ENCODE measurements around the gene CYB5B.

CYB5B gene

GRCh38 chr16:69395859-69396186 is 28.6 kb upstream of the CYB5B start:
- Histone ChIP-seq H3K9me3 (ENCODE audit: severe bottlenecking) (no peaks in the 10 kb centered on the region), H3K4me1 (ENCODE audit: insufficient read depth, poor library complexity, severe bottlenecking) (peaks cover 21% of the 10 kb centered on the region), H3K4me3 (ENCODE audit: severe bottlenecking) (no peak overlapping the region), H3K36me3 (ENCODE audit: low read depth) (no peaks in the 10 kb centered on the region), H3K27me3 (ENCODE audit: insufficient read depth, poor library complexity, severe bottlenecking) (no peaks in the 10 kb centered on the region), H3K27ac (ENCODE audit: poor library complexity, severe bottlenecking) (peak overlapping the region; percentile 64)
- TF ChIP-seq CTCF (IDR thresholded peaks at IDR 0.05; ENCODE audit: poor library complexity, severe bottlenecking) = no peak
- DNase-seq (ENCODE audit: low spot score) = no peak
- no peak for ATAC-seq (ENCODE audit: low read depth)

GRCh38 chr16:69396187-69397061 is 28.0 kb upstream of the CYB5B start:
- H3K36me3 ChIP-seq (ENCODE audit: low read depth) = no peaks in the 10 kb centered on the region
- ATAC-seq (ENCODE audit: low read depth) (peak; percentile 64), DNase-seq (ENCODE audit: low spot score) (no peak)
- no peaks in the 10 kb centered on the region for H3K27me3 ChIP-seq (ENCODE audit: insufficient read depth, poor library complexity, severe bottlenecking)
- peaks cover 21% of the 10 kb centered on the region for H3K4me1 ChIP-seq (ENCODE audit: insufficient read depth, poor library complexity, severe bottlenecking)
- no peak overlapping the region for H3K4me3 ChIP-seq (ENCODE audit: severe bottlenecking)
- H3K9me3 ChIP-seq (ENCODE audit: severe bottlenecking) = no peaks in the 10 kb centered on the region
- H3K27ac ChIP-seq (ENCODE audit: poor library complexity, severe bottlenecking) = peak overlapping the region; percentile 64
- peak; percentile 85 for TF ChIP-seq CTCF (IDR thresholded peaks at IDR 0.05; ENCODE audit: poor library complexity, severe bottlenecking)

GRCh38 chr16:69397821-69398521 is 26.4 kb upstream of the CYB5B start:
- peaks cover 26% of the 10 kb centered on the region for H3K4me1 ChIP-seq (ENCODE audit: insufficient read depth, poor library complexity, severe bottlenecking)
- DNase-seq (ENCODE audit: low spot score) (no peak), ATAC-seq (ENCODE audit: low read depth) (peak; percentile 76)
- H3K4me3 ChIP-seq (ENCODE audit: severe bottlenecking) = no peak overlapping the region
- peak; percentile 71 for TF ChIP-seq CTCF (IDR thresholded peaks at IDR 0.05; ENCODE audit: poor library complexity, severe bottlenecking)
- H3K27ac ChIP-seq (ENCODE audit: poor library complexity, severe bottlenecking) = peak overlapping the region; percentile 64
- H3K9me3 ChIP-seq (ENCODE audit: severe bottlenecking) = no peaks in the 10 kb centered on the region
- H3K36me3 ChIP-seq (ENCODE audit: low read depth) = no peaks in the 10 kb centered on the region
- H3K27me3 ChIP-seq (ENCODE audit: insufficient read depth, poor library complexity, severe bottlenecking) = no peaks in the 10 kb centered on the region

GRCh38 chr16:69399361-69399760 is 25.1 kb upstream of the CYB5B start:
- peaks cover 37% of the 10 kb centered on the region for H3K4me1 ChIP-seq (ENCODE audit: insufficient read depth, poor library complexity, severe bottlenecking)
- ATAC-seq (ENCODE audit: low read depth) (peak; percentile 25; the same call in 1 of the 3 replicates), DNase-seq (ENCODE audit: low spot score) (no peak)
- no peaks in the 10 kb centered on the region for H3K27me3 ChIP-seq (ENCODE audit: insufficient read depth, poor library complexity, severe bottlenecking)
- no peak overlapping the region for H3K4me3 ChIP-seq (ENCODE audit: severe bottlenecking)
- no peaks in the 10 kb centered on the region for H3K9me3 ChIP-seq (ENCODE audit: severe bottlenecking)
- no peak for TF ChIP-seq CTCF (IDR thresholded peaks at IDR 0.05; ENCODE audit: poor library complexity, severe bottlenecking)
- no peak overlapping the region for H3K27ac ChIP-seq (ENCODE audit: poor library complexity, severe bottlenecking)
- no peaks in the 10 kb centered on the region for H3K36me3 ChIP-seq (ENCODE audit: low read depth)
